ENCODE measurements around the gene EPHA5.

DNA sequence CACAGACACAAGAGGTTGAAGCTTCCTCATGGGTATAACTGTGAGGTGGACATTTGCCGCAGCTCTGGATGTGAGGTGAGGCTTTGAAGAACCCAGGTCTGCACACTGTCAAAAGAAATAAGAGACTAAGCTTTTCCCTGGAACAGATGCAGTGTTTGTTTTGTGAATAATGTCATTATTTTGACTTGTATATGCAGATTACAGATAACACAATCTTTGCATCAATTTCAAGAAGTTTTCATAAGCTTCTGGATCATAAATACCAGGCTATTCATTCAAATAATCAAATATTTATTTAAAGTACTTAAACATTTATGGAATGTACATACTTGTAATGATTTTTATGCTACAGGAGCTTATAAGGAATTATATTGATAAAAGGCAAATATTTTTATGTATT, 174.8 kb downstream of the EPHA5 start:
- TF ChIP-seq POLR2A (IDR thresholded peaks at IDR 0.05; ENCODE audit: low read length) = no peak
- no peak for TF ChIP-seq GATA1 (IDR thresholded peaks at IDR 0.05; ENCODE audit: low read depth, low read length)
